A673 (cell line): ENCODE data around the gene ATP5F1D. TPM values are rescaled to one million over a fixed set of nuclear protein-coding genes. Genes with fewer than 3 reads are reported as not detected.

Experiments used
- BruUV-seq: library from RNA; stranded (reverse); fragments of 400-500 nt; replicated peaks from 2 replicates; lab custom pipeline; 2021; lab: Mats Ljungman, UMichigan
- CTCF ChIA-PET: fragments of 300-600 bp; sonication (Branson Sonifier 250); formaldehyde crosslinking; loops from one replicate; lab custom pipeline; 2022; ENCODE audit warnings: antibody characterized with exemption; lab: Charles Lee
- POLR2A ChIA-PET: fragments of 300-600 bp; sonication (Branson Sonifier 250); formaldehyde crosslinking; loops from one replicate; lab custom pipeline; 2022; ENCODE audit warnings: antibody characterized with exemption; ENCODE audit not compliant: low non-redundant PET; lab: Charles Lee
- DNase-seq: peaks from one replicate; pipeline ENCODE4 v3.0.0-alpha.2; 2015; ENCODE audit warnings: low spot score
- H3K27ac ChIP-seq: fragments of 200-600 bp; sonication (generic); 2 replicates; pipeline ENCODE4 v1.5.1; 2016; ENCODE audit warnings: mixed run types, low read depth, mild to moderate bottlenecking, mixed read lengths, antibody characterized with exemption, low read length; ENCODE audit not compliant: poor library complexity, severe bottlenecking
- H3K27me3 ChIP-seq: fragments of 200-600 bp; sonication (generic); replicated peaks from 2 replicates; pipeline ENCODE4 v1.6.1; 2017; ENCODE audit warnings: mixed run types, low read depth, mild to moderate bottlenecking, mixed read lengths, antibody characterized with exemption, low read length; ENCODE audit not compliant: insufficient read depth, poor library complexity
- H3K36me3 ChIP-seq: fragments of 200-600 bp; sonication (generic); 2 replicates; pipeline ENCODE4 v1.6.1; 2016; ENCODE audit warnings: mixed run types, mild to moderate bottlenecking, mixed read lengths, antibody characterized with exemption, low read length; ENCODE audit not compliant: insufficient read depth, poor library complexity, severe bottlenecking
- H3K4me1 ChIP-seq: fragments of 200-600 bp; sonication (generic); 2 replicates; pipeline ENCODE4 v1.6.1; 2017; ENCODE audit warnings: mixed run types, mild to moderate bottlenecking, mixed read lengths, antibody characterized with exemption, low read length; ENCODE audit not compliant: insufficient read depth, poor library complexity, severe bottlenecking
- H3K4me3 ChIP-seq: fragments of 200-600 bp; sonication (generic); 2 replicates; pipeline ENCODE4 v1.5.1; 2016; ENCODE audit warnings: low read depth, mixed run types, mild to moderate bottlenecking, mixed read lengths, low read length; ENCODE audit not compliant: poor library complexity, severe bottlenecking
- H3K9me3 ChIP-seq: fragments of 200-600 bp; sonication (generic); 2 replicates; pipeline ENCODE4 v1.6.1; 2016; ENCODE audit warnings: mixed run types, low read depth, mild to moderate bottlenecking, mixed read lengths, antibody characterized with exemption, low read length; ENCODE audit not compliant: poor library complexity, severe bottlenecking
- CTCF ChIP-seq: fragments of 300-800, 200-600 bp; sonication (generic); conservative IDR thresholded peaks from 2 replicates; pipeline ENCODE4 v1.5.1; 2017; ENCODE audit warnings: low read depth, mild to moderate bottlenecking, antibody characterized with exemption, low read length, moderate library complexity, mixed read lengths
- EZH2 ChIP-seq: fragments of 200-600 bp; sonication (generic); IDR thresholded peaks from 2 replicates; pipeline ENCODE4 v1.6.1; 2017; ENCODE audit warnings: borderline replicate concordance, low read depth, mild to moderate bottlenecking, mixed read lengths, antibody characterized with exemption, low read length; ENCODE audit not compliant: poor library complexity, severe bottlenecking
- intact Hi-C: fragments of 100-400 bp; cut with micrococcal nuclease; formaldehyde crosslinking; loops from one replicate; pipeline ENCODE4 v1.10.0; 2022; ENCODE audit not compliant: unreplicated experiment
- total RNA-seq: library from RNA; stranded (reverse); gene quantifications from 2 replicates; pipeline ENCODE4 v1.2.3, GENCODE V29; 2021

The ATP5F1D gene
- total RNA-seq, 1 experiment from 2014 or later, result 237 TPM

- intact Hi-C loops, result no loop called here
Measured at GRCh38 chr19:1229056-1229923, 12.3 kb upstream of the ATP5F1D start.

GRCh38 chr19:1229924-1230782 is 11.4 kb upstream of the ATP5F1D start:
- TF ChIP-seq CTCF (no peak), EZH2 (no peak)
- Histone ChIP-seq H3K4me1 (no peaks in the 10 kb centered on the region), H3K36me3 (peaks cover 18% of the 10 kb centered on the region), H3K27ac (no peak overlapping the region), H3K27me3 (no peaks in the 10 kb centered on the region), H3K9me3 (no peaks in the 10 kb centered on the region), H3K4me3 (no peak overlapping the region)
- no peak for DNase-seq
- BruUV-seq, result no TSS peak
- intact Hi-C loops, result no loop called here
- CTCF ChIA-PET, result no interaction called here
- POLR2A ChIA-PET, result no interaction called here

More at GRCh38 chr19:1229056-1229923, 12.3 kb upstream of the ATP5F1D start:
- H3K9me3 ChIP-seq, result no peaks in the 10 kb centered on the region
- no peak for DNase-seq
- POLR2A ChIA-PET, result no interaction called here
- H3K27ac ChIP-seq, result no peak overlapping the region
- CTCF ChIA-PET, result no interaction called here
- no peaks in the 10 kb centered on the region for H3K4me1 ChIP-seq
- BruUV-seq, result no TSS peak
- no peak overlapping the region for H3K4me3 ChIP-seq
- peaks cover 15% of the 10 kb centered on the region for H3K36me3 ChIP-seq
- TF ChIP-seq EZH2, result no peak
- TF ChIP-seq CTCF, result no peak
- H3K27me3 ChIP-seq, result no peaks in the 10 kb centered on the region

GRCh38 chr19:1230783-1231489 is 10.6 kb upstream of the ATP5F1D start:
- ChIA-PET POLR2A (no interaction called here), CTCF (no interaction called here)
- Histone ChIP-seq H3K4me1 (peaks cover under 1% of the 10 kb centered on the region), H3K36me3 (peaks cover 18% of the 10 kb centered on the region), H3K27me3 (no peaks in the 10 kb centered on the region), H3K27ac (no peak overlapping the region), H3K9me3 (no peaks in the 10 kb centered on the region), H3K4me3 (no peak overlapping the region)
- no peak for DNase-seq
- BruUV-seq, result no TSS peak
- TF ChIP-seq CTCF, result no peak
- no peak for TF ChIP-seq EZH2
- intact Hi-C loops, result no loop called here
